ENCODE data around the gene MAMDC2.

DNA sequence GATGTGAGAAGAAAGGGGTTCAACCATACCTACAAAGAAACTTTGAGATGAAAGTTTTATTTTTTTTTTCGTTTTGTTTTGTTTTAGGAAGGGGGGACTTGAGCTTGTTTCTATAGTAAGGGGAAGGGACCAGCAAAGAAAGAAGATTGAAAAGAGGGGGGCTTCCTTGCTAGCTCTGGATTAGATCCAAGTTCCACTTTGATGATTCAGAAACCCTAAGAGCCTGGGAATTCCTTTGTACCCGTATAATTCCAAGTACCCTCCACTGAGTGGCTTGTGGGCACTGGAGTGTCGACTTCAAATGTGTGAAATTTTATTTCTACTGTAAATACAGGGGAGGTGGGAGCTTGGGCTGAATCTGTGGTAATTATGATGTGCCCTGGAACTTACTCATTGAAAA is 10.9 kb downstream of the MAMDC2 start:
- no peak for TF ChIP-seq JUND (IDR thresholded peaks at IDR 0.05)
- TF ChIP-seq, protein P1, sequence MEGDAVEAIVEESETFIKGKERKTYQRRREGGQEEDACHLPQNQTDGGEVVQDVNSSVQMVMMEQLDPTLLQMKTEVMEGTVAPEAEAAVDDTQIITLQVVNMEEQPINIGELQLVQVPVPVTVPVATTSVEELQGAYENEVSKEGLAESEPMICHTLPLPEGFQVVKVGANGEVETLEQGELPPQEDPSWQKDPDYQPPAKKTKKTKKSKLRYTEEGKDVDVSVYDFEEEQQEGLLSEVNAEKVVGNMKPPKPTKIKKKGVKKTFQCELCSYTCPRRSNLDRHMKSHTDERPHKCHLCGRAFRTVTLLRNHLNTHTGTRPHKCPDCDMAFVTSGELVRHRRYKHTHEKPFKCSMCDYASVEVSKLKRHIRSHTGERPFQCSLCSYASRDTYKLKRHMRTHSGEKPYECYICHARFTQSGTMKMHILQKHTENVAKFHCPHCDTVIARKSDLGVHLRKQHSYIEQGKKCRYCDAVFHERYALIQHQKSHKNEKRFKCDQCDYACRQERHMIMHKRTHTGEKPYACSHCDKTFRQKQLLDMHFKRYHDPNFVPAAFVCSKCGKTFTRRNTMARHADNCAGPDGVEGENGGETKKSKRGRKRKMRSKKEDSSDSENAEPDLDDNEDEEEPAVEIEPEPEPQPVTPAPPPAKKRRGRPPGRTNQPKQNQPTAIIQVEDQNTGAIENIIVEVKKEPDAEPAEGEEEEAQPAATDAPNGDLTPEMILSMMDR (IDR thresholded peaks at IDR 0.05 in 2 of 3, conservative IDR thresholded peaks at IDR 0.05 in 1 of 3; ENCODE audit: borderline replicate concordance in 1 of 3, insufficient read depth in 1 of 3, low read depth in 2 of 3, low read length in 2 of 3) = no peak
- no peak for TF ChIP-seq POLR2A (IDR thresholded peaks at IDR 0.05; ENCODE audit: borderline replicate concordance, extremely low read depth, insufficient read depth, insufficient read length)
- no peak for TF ChIP-seq TCF7L2 (IDR thresholded peaks at IDR 0.05; ENCODE audit: borderline replicate concordance, extremely low read depth, insufficient read depth, insufficient read length)
- TF ChIP-seq CEBPB (IDR thresholded peaks at IDR 0.05; ENCODE audit: low read depth) = no peak
- no peak for TF ChIP-seq POLR2AphosphoS5 (IDR thresholded peaks at IDR 0.05; ENCODE audit: low read depth, low read length)
- no peak for TF ChIP-seq ZFX (IDR thresholded peaks at IDR 0.05)
- no peak for TF ChIP-seq EGR1 (IDR thresholded peaks at IDR 0.05; ENCODE audit: low read depth)
- TF ChIP-seq ZNF274 (IDR thresholded peaks at IDR 0.05; ENCODE audit: low read depth, low read length) = no peak
- no peak for TF ChIP-seq SRF (IDR thresholded peaks at IDR 0.05; ENCODE audit: low read depth)
- no peak for TF ChIP-seq REST (IDR thresholded peaks at IDR 0.05; ENCODE audit: low read depth)
- TF ChIP-seq, protein P2, sequence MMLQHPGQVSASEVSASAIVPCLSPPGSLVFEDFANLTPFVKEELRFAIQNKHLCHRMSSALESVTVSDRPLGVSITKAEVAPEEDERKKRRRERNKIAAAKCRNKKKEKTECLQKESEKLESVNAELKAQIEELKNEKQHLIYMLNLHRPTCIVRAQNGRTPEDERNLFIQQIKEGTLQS (IDR thresholded peaks at IDR 0.05) = no peak
- no peak for TF ChIP-seq FOSL1 (IDR thresholded peaks at IDR 0.05; ENCODE audit: low read depth)
- no peak for TF ChIP-seq EZH2 (IDR thresholded peaks at IDR 0.05)

Measured in HCT116 (cell line).